ENCODE data around the gene MADD. TPM values are rescaled to one million over a fixed set of nuclear protein-coding genes. Genes with fewer than 3 reads are reported as not detected.

Gene MADD
- 10 to 100 TPM; 36.5 to 37.9 (median 37.8) TPM for polyA plus RNA-seq (ENCODE audit: insufficient read length in 3 of 3)

- DNase-seq (ENCODE audit: low read depth in 3 of 3, low spot score in 2 of 3) = no peak
Observed at GRCh38 chr11:47269829-47270305, at the start of gene MADD. TSS of gene MADD (plus strand) at chr11:47270133.

GRCh38 chr11:47220401-47220821 lies 49.5 kb upstream of the MADD start:
- no peak for DNase-seq (ENCODE audit: low read depth in 3 of 3, low spot score in 2 of 3)

GRCh38 chr11:47222696-47223095 lies 47.2 kb upstream of the MADD start:
- DNase-seq (ENCODE audit: low read depth in 3 of 3, low spot score in 2 of 3) = no peak

GRCh38 chr11:47225552-47226400 lies 44.2 kb upstream of the MADD start:
- DNase-seq (ENCODE audit: low read depth in 3 of 3, low spot score in 2 of 3) = no peak

- DNase-seq (ENCODE audit: low read depth in 3 of 3, low spot score in 2 of 3) = no peak
Observed at GRCh38 chr11:47229161-47229560, 40.8 kb upstream of the MADD start.

GRCh38 chr11:47233051-47233450 lies 36.9 kb upstream of the MADD start:
- no peak for DNase-seq (ENCODE audit: low read depth in 3 of 3, low spot score in 2 of 3)

GRCh38 chr11:47233989-47234668 lies 35.8 kb upstream of the MADD start:
- no peak for DNase-seq (ENCODE audit: low read depth in 3 of 3, low spot score in 2 of 3)

GRCh38 chr11:47234669-47235100 lies 35.2 kb upstream of the MADD start:
- DNase-seq (ENCODE audit: low read depth in 3 of 3, low spot score in 2 of 3) = no peak

GRCh38 chr11:47235163-47235562 lies 34.8 kb upstream of the MADD start:
- DNase-seq (ENCODE audit: low read depth in 3 of 3, low spot score in 2 of 3) = no peak

GRCh38 chr11:47236482-47236881 lies 33.5 kb upstream of the MADD start:
- DNase-seq (ENCODE audit: low read depth in 3 of 3, low spot score in 2 of 3) = no peak

GRCh38 chr11:47239852-47240251 lies 30.1 kb upstream of the MADD start:
- DNase-seq (ENCODE audit: low read depth in 3 of 3, low spot score in 2 of 3) = no peak

GRCh38 chr11:47241841-47242301 lies 28.1 kb upstream of the MADD start:
- no peak for DNase-seq (ENCODE audit: low read depth in 3 of 3, low spot score in 2 of 3)

- no peak for DNase-seq (ENCODE audit: low read depth in 3 of 3, low spot score in 2 of 3)
Observed at GRCh38 chr11:47242596-47243192, 27.2 kb upstream of the MADD start.

GRCh38 chr11:47243454-47243853 lies 26.5 kb upstream of the MADD start:
- no peak for DNase-seq (ENCODE audit: low read depth in 3 of 3, low spot score in 2 of 3)

GRCh38 chr11:47244448-47245350 lies 25.2 kb upstream of the MADD start:
- DNase-seq (ENCODE audit: low read depth in 3 of 3, low spot score in 2 of 3) = no peak

- DNase-seq (ENCODE audit: low read depth in 3 of 3, low spot score in 2 of 3) = no peak
Observed at GRCh38 chr11:47245611-47246357, 24.1 kb upstream of the MADD start.

- DNase-seq (ENCODE audit: low read depth in 3 of 3, low spot score in 2 of 3) = no peak
Observed at GRCh38 chr11:47247502-47247901, 22.4 kb upstream of the MADD start.

GRCh38 chr11:47248304-47248663 lies 21.6 kb upstream of the MADD start:
- no peak for DNase-seq (ENCODE audit: low read depth in 3 of 3, low spot score in 2 of 3)

- peak; percentile 80 to 84 (median 82) for DNase-seq (ENCODE audit: low read depth in 3 of 3, low spot score in 2 of 3)
Observed at GRCh38 chr11:47248664-47249377, 21.1 kb upstream of the MADD start, which contains the start of gene ACP2. TSS of gene ACP2 (minus strand) at chr11:47248814. CDS start at chr11:47248789, 25 bp downstream.

Data from right renal cortex interstitium (tissue), 3 donors.